ENCODE measurements around the gene EDEM3.

The EDEM3 gene

DNA sequence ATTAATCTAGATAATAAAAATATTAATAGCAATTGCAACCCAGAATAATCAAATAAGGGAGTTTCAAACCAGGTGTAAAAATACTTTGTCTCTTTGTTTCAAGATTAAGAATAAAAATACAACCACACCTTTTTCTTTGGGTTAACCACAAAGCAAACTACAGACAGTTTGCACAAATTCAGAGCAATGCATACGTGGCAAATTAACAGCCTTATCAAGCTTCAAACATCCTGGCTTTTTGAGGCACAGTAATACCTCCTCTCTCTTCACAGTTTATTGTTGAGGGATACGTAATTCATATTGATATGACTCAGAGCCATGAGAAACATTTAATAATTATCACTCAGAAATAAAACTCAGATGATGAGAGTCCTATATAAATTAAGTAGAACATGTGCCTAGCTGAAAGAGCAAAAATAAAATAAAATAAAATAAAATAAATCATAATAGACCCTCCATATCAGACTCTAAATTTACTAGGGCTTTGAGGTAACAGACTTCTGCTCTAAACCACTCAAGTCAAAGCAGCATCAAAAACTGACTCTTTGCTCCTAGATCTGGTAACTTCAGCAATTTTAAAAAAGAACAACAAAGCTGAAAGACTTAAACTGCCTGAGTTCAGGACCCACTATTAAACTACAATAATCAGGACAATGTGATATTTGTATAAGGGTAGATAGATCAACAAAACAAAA, 11.4 kb downstream of the EDEM3 start:
- H3K4me3 ChIP-seq (ENCODE audit: low read length, poor library complexity, severe bottlenecking), result peak overlapping the region; percentile 65
- no peaks in the 10 kb centered on the region for H3K9me3 ChIP-seq (ENCODE audit: insufficient read depth, low read depth, low read length)
- H4K20me1 ChIP-seq (ENCODE audit: insufficient read depth, low read length, poor library complexity, severe bottlenecking), result no peaks in the 10 kb centered on the region
- TF ChIP-seq, protein P1, sequence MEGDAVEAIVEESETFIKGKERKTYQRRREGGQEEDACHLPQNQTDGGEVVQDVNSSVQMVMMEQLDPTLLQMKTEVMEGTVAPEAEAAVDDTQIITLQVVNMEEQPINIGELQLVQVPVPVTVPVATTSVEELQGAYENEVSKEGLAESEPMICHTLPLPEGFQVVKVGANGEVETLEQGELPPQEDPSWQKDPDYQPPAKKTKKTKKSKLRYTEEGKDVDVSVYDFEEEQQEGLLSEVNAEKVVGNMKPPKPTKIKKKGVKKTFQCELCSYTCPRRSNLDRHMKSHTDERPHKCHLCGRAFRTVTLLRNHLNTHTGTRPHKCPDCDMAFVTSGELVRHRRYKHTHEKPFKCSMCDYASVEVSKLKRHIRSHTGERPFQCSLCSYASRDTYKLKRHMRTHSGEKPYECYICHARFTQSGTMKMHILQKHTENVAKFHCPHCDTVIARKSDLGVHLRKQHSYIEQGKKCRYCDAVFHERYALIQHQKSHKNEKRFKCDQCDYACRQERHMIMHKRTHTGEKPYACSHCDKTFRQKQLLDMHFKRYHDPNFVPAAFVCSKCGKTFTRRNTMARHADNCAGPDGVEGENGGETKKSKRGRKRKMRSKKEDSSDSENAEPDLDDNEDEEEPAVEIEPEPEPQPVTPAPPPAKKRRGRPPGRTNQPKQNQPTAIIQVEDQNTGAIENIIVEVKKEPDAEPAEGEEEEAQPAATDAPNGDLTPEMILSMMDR (conservative IDR thresholded peaks at IDR 0.05; ENCODE audit: low read length), result no peak
- no peak for TF ChIP-seq EZH2phosphoT487 (IDR thresholded peaks at IDR 0.05; ENCODE audit: borderline replicate concordance)
- H3K9ac ChIP-seq (ENCODE audit: low read depth, low read length, poor library complexity, severe bottlenecking), result peak overlapping the region; percentile 63
- peaks cover 13% of the 10 kb centered on the region; the same call in 1 of the 2 replicates for H3F3A ChIP-seq (ENCODE audit: low read depth)
- no peaks in the 10 kb centered on the region for H3K36me3 ChIP-seq (ENCODE audit: insufficient read depth, low read length)
- peaks cover 60% of the 10 kb centered on the region for H3K4me1 ChIP-seq (ENCODE audit: insufficient read depth, low read length, poor library complexity, severe bottlenecking)
- H3K9me2 ChIP-seq (replicated peaks; ENCODE audit: low read depth, low read length), result no peaks in the 10 kb centered on the region
- no peaks in the 10 kb centered on the region for H3K27me3 ChIP-seq (ENCODE audit: insufficient read depth, low read length, poor library complexity, severe bottlenecking)
- H3K79me2 ChIP-seq (ENCODE audit: insufficient read depth, low read length), result peaks cover 47% of the 10 kb centered on the region
- H2AFZ ChIP-seq (ENCODE audit: low read length), result no peak overlapping the region
- peak overlapping the region; percentile 66 for H3K4me2 ChIP-seq (ENCODE audit: low read depth, low read length, poor library complexity, severe bottlenecking)

DNA sequence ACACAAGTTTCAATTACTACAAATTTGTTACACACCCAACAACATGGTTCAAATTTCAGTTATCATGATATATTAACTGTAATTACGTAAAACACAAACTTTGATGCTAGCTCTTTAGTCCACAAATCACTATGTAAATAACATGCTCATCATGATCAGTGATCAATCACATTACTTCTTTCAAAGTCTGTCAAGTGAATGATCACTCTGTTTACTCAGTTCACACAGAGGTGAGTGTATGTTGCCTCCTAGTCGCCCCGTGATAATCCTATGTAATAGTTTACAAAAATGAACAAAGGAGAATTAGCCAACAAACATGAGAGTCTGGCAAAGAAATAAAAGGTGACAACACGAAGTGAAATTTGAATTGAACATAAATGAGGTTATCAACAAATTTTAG, 14.3 kb downstream of the EDEM3 start:
- no peak overlapping the region for H3K4me2 ChIP-seq (ENCODE audit: low read depth, low read length, poor library complexity, severe bottlenecking)
- TF ChIP-seq, protein P1 (conservative IDR thresholded peaks at IDR 0.05; ENCODE audit: low read length), result no peak
- TF ChIP-seq EZH2phosphoT487 (IDR thresholded peaks at IDR 0.05; ENCODE audit: borderline replicate concordance), result no peak
- no peaks in the 10 kb centered on the region for H4K20me1 ChIP-seq (ENCODE audit: insufficient read depth, low read length, poor library complexity, severe bottlenecking)
- peaks cover 16% of the 10 kb centered on the region; the same call in 1 of the 2 replicates for H3K36me3 ChIP-seq (ENCODE audit: insufficient read depth, low read length)
- H3K4me1 ChIP-seq (ENCODE audit: insufficient read depth, low read length, poor library complexity, severe bottlenecking), result peaks cover 35% of the 10 kb centered on the region
- H2AFZ ChIP-seq (ENCODE audit: low read length), result no peak overlapping the region
- no peak overlapping the region for H3K4me3 ChIP-seq (ENCODE audit: low read length, poor library complexity, severe bottlenecking)
- no peaks in the 10 kb centered on the region for H3K27me3 ChIP-seq (ENCODE audit: insufficient read depth, low read length, poor library complexity, severe bottlenecking)
- no peaks in the 10 kb centered on the region for H3K9me2 ChIP-seq (replicated peaks; ENCODE audit: low read depth, low read length)
- no peak overlapping the region for H3K9ac ChIP-seq (ENCODE audit: low read depth, low read length, poor library complexity, severe bottlenecking)
- peaks cover 35% of the 10 kb centered on the region for H3K79me2 ChIP-seq (ENCODE audit: insufficient read depth, low read length)
- H3F3A ChIP-seq (ENCODE audit: low read depth), result peaks cover 4% of the 10 kb centered on the region; the same call in 1 of the 2 replicates
- no peaks in the 10 kb centered on the region for H3K9me3 ChIP-seq (ENCODE audit: insufficient read depth, low read depth, low read length)

DNA sequence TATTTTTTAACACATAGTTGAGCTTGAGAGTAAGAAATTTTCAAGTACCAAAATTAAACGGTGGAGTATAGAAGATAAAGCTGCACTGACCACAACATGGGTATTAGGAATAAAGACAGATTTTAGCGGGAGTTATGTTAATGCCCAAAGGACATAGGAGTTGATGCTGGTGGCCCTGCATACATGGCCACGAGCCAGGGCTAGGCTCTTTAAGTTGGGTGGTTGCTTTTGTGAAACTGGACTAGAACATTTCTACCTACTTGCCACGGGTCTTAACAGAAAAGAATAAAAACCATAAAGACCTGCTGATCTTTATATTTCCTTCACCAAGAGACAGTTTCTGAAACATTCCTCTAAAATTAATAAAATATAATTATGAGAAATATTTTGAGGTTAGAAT, 14.9 kb downstream of the EDEM3 start:
- no peaks in the 10 kb centered on the region for H3K9me3 ChIP-seq (ENCODE audit: insufficient read depth, low read depth, low read length)
- no peak overlapping the region for H3K4me3 ChIP-seq (ENCODE audit: low read length, poor library complexity, severe bottlenecking)
- peaks cover 21% of the 10 kb centered on the region; the same call in 1 of the 2 replicates for H3K36me3 ChIP-seq (ENCODE audit: insufficient read depth, low read length)
- peaks cover 30% of the 10 kb centered on the region for H3K79me2 ChIP-seq (ENCODE audit: insufficient read depth, low read length)
- no peaks in the 10 kb centered on the region for H3K27me3 ChIP-seq (ENCODE audit: insufficient read depth, low read length, poor library complexity, severe bottlenecking)
- TF ChIP-seq, protein P1 (conservative IDR thresholded peaks at IDR 0.05; ENCODE audit: low read length), result no peak
- no peak for TF ChIP-seq EZH2phosphoT487 (IDR thresholded peaks at IDR 0.05; ENCODE audit: borderline replicate concordance)
- no peak overlapping the region for H3K9ac ChIP-seq (ENCODE audit: low read depth, low read length, poor library complexity, severe bottlenecking)
- no peaks in the 10 kb centered on the region for H4K20me1 ChIP-seq (ENCODE audit: insufficient read depth, low read length, poor library complexity, severe bottlenecking)
- no peaks in the 10 kb centered on the region for H3F3A ChIP-seq (ENCODE audit: low read depth)
- no peak overlapping the region for H3K4me2 ChIP-seq (ENCODE audit: low read depth, low read length, poor library complexity, severe bottlenecking)
- H2AFZ ChIP-seq (ENCODE audit: low read length), result no peak overlapping the region
- H3K4me1 ChIP-seq (ENCODE audit: insufficient read depth, low read length, poor library complexity, severe bottlenecking), result peaks cover 29% of the 10 kb centered on the region
- no peaks in the 10 kb centered on the region for H3K9me2 ChIP-seq (replicated peaks; ENCODE audit: low read depth, low read length)

All from Loucy (cell line).